Fibroblast of villous mesenchyme (primary cell): Measurements from ENCODE around the gene EML3. TPM values are rescaled to one million over a fixed set of nuclear protein-coding genes. Genes with fewer than 3 reads are reported as not detected.

Experiments used
- DNase-seq: peaks from one replicate; pipeline ENCODE4 v3.0.0-alpha.2; 2010; ENCODE audit warnings: low read depth
- H3K4me3 ChIP-seq: 2 replicates; pipeline ENCODE4 v1.5.1; 2011; ENCODE audit warnings: low read depth, mild to moderate bottlenecking, low read length
- total RNA-seq: library from RNA; depleted of rRNA; stranded (reverse); fragments of >200 nt; gene quantifications from 2 replicates; pipeline ENCODE4 v1.2.3, GENCODE V29; 2012
- TF ChIP-seq, protein P1 (sequence below): IDR thresholded peaks from 2 replicates; pipeline ENCODE4 v1.5.1; 2012; ENCODE audit warnings: low read depth, mild to moderate bottlenecking, low read length; ENCODE audit not compliant: insufficient read depth

The EML3 gene
- total RNA-seq, 1 donor = 15.5 TPM

DNA sequence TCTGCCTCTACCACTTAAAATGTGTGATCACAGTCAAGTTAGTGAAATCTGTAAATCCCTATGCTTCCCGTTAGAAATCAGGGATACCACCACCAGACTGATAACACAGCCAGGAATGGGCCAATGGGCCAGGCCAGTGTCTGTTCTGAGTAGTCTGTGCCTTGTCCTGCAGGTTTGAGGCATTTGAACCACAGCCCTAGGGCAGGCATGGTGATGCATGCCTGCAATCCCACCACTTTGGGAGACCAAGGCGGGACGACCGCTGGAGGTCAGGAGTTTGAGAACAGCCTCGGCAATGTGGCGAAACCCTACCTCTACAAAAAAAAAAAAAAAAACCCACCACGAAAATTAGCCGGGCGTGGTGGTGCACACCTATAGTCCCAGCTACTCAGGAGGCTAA is 53.9 kb downstream of the EML3 start:
- H3K4me3 ChIP-seq = no peak overlapping the region
- no peak for DNase-seq
- TF ChIP-seq, protein P1, sequence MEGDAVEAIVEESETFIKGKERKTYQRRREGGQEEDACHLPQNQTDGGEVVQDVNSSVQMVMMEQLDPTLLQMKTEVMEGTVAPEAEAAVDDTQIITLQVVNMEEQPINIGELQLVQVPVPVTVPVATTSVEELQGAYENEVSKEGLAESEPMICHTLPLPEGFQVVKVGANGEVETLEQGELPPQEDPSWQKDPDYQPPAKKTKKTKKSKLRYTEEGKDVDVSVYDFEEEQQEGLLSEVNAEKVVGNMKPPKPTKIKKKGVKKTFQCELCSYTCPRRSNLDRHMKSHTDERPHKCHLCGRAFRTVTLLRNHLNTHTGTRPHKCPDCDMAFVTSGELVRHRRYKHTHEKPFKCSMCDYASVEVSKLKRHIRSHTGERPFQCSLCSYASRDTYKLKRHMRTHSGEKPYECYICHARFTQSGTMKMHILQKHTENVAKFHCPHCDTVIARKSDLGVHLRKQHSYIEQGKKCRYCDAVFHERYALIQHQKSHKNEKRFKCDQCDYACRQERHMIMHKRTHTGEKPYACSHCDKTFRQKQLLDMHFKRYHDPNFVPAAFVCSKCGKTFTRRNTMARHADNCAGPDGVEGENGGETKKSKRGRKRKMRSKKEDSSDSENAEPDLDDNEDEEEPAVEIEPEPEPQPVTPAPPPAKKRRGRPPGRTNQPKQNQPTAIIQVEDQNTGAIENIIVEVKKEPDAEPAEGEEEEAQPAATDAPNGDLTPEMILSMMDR = no peak

GRCh38 chr11:62556875-62557631 is 55.5 kb downstream of the EML3 start:
- peak overlapping the region; percentile 9 for H3K4me3 ChIP-seq
- no peak for DNase-seq
- TF ChIP-seq, protein P1 = no peak

GRCh38 chr11:62556108-62556874 is 56.3 kb downstream of the EML3 start:
- H3K4me3 ChIP-seq = peak overlapping the region; percentile 20
- DNase-seq = peak; percentile 98
- TF ChIP-seq, protein P1 = no peak

GRCh38 chr11:62555464-62556107 is 57.0 kb downstream of the EML3 start:
- DNase-seq = no peak
- H3K4me3 ChIP-seq = peak overlapping the region; percentile 20
- TF ChIP-seq, protein P1 = no peak

DNA sequence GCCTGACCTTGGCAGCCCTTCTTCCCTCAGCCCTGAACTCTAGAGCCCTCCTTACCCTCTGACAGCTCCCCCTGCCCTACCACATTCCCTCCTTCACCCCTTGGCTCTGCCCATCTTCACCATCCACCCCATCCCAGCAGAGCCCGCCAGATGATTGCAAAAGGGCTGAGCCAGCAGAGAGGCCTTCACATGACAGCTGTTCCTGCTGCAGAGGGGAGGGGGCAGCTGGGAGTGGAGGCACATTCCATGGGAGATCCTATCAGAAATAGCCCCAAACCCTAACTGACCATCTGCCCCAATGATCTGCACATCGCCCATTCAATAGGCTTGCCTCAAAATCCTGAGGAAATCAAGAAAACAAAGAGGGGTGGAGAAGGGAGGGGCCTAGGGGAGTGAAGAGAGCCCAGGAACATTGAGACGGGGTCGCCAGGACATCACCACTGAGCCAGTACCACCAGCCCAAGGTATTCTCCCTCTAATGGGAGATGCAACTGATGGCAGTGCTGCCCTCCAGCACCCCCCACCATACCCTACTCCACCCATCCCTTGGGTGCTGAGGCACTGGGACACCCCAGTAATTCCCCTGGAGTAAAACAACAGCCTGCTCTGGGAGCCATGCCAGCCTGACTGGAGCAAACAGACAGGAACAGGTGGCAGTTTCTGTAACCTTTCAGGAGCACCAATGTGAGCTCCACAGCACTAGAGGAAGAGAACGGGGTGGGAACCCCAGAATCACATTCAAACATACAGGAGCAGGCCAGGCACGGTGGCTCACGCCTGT is 58.0 kb downstream of the EML3 start:
- TF ChIP-seq, protein P1 = no peak
- H3K4me3 ChIP-seq = no peak overlapping the region
- peak; percentile 44 for DNase-seq

GRCh38 chr11:62553839-62554361 is 58.7 kb downstream of the EML3 start:
- DNase-seq = no peak
- H3K4me3 ChIP-seq = peak overlapping the region; percentile 33
- TF ChIP-seq, protein P1 = no peak
